Measurements from ENCODE around the gene TRIP12. TPM values are rescaled to one million over a fixed set of nuclear protein-coding genes. Genes with fewer than 3 reads are reported as not detected.

Gene TRIP12
- total and polyA plus RNA-seq, 2 of the 4 experiments (the other 2 are of a cell fraction): 51.6 to 209 TPM

GRCh38 chr2:229900012-229900411, 21.8 kb downstream of the TRIP12 start:
- H3K4me1 ChIP-seq (ENCODE audit: control insufficient read depth, insufficient read depth, low read length): no peaks in the 10 kb centered on the region; the same call in 1 of the 2 replicates
- no peak overlapping the region for H4K8ac ChIP-seq (ENCODE audit: low read depth in 2 of 2, low read length in 2 of 2)
- no peak overlapping the region for H3K27ac ChIP-seq (ENCODE audit: insufficient read depth, low read length)
- WGBS, 2 experiments (ENCODE audit: extremely low coverage in 2 of 2, insufficient read length in 1 of 2): no CpG with 5 or more reads among the region's 3 CpGs
- TF ChIP-seq CHD1 (IDR thresholded peaks at IDR 0.05; ENCODE audit: low read depth, low read length) (no peak), RCOR1 (IDR thresholded peaks at IDR 0.05; ENCODE audit: insufficient replicate concordance, low read length) (no peak), CEBPB (IDR thresholded peaks at IDR 0.05; ENCODE audit: low read depth, low read length) (no peak), POLR2A (IDR thresholded peaks at IDR 0.05; ENCODE audit: low read depth, low read length) (no peak), MAFK (IDR thresholded peaks at IDR 0.05; ENCODE audit: low read depth, low read length) (no peak), FOS (IDR thresholded peaks at IDR 0.05; ENCODE audit: low read depth, low read length) (no peak), SMC3 (IDR thresholded peaks at IDR 0.05; ENCODE audit: low read depth, low read length) (no peak), RFX5 (IDR thresholded peaks at IDR 0.05; ENCODE audit: low read depth, low read length) (no peak), MAZ (IDR thresholded peaks at IDR 0.05; ENCODE audit: borderline replicate concordance, low read depth, low read length) (no peak), MXI1 (IDR thresholded peaks at IDR 0.05; ENCODE audit: borderline replicate concordance, low read depth, low read length) (no peak), RAD21 (IDR thresholded peaks at IDR 0.05; ENCODE audit: low read length) (no peak), NFE2L2 (IDR thresholded peaks at IDR 0.05; ENCODE audit: low read depth, low read length) (no peak), BHLHE40 (IDR thresholded peaks at IDR 0.05; ENCODE audit: low read depth, low read length) (no peak)
- TF ChIP-seq, protein P1, sequence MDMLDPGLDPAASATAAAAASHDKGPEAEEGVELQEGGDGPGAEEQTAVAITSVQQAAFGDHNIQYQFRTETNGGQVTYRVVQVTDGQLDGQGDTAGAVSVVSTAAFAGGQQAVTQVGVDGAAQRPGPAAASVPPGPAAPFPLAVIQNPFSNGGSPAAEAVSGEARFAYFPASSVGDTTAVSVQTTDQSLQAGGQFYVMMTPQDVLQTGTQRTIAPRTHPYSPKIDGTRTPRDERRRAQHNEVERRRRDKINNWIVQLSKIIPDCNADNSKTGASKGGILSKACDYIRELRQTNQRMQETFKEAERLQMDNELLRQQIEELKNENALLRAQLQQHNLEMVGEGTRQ (IDR thresholded peaks at IDR 0.05; ENCODE audit: low read depth, low read length): no peak
- TF ChIP-seq, protein P2, sequence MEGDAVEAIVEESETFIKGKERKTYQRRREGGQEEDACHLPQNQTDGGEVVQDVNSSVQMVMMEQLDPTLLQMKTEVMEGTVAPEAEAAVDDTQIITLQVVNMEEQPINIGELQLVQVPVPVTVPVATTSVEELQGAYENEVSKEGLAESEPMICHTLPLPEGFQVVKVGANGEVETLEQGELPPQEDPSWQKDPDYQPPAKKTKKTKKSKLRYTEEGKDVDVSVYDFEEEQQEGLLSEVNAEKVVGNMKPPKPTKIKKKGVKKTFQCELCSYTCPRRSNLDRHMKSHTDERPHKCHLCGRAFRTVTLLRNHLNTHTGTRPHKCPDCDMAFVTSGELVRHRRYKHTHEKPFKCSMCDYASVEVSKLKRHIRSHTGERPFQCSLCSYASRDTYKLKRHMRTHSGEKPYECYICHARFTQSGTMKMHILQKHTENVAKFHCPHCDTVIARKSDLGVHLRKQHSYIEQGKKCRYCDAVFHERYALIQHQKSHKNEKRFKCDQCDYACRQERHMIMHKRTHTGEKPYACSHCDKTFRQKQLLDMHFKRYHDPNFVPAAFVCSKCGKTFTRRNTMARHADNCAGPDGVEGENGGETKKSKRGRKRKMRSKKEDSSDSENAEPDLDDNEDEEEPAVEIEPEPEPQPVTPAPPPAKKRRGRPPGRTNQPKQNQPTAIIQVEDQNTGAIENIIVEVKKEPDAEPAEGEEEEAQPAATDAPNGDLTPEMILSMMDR (conservative IDR thresholded peaks at IDR 0.05; ENCODE audit: low read depth, low read length): no peak
- TF ChIP-seq, protein P3, sequence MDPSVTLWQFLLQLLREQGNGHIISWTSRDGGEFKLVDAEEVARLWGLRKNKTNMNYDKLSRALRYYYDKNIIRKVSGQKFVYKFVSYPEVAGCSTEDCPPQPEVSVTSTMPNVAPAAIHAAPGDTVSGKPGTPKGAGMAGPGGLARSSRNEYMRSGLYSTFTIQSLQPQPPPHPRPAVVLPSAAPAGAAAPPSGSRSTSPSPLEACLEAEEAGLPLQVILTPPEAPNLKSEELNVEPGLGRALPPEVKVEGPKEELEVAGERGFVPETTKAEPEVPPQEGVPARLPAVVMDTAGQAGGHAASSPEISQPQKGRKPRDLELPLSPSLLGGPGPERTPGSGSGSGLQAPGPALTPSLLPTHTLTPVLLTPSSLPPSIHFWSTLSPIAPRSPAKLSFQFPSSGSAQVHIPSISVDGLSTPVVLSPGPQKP (IDR thresholded peaks at IDR 0.05; ENCODE audit: borderline replicate concordance, low read depth, low read length): no peak
- peaks cover 5% of the 10 kb centered on the region; the same call in 1 of the 2 replicates for H3K9me1 ChIP-seq (ENCODE audit: insufficient read depth, low read length)
- no peak overlapping the region for H3K4me2 ChIP-seq (ENCODE audit: low read depth, low read length)
- ATAC-seq (ENCODE audit: low read depth): no peak
- peaks cover 78% of the 10 kb centered on the region for H4K20me1 ChIP-seq (ENCODE audit: insufficient read depth, low read length)
- BruUV-seq (replicated peaks): no TSS peak
- H2BK5ac ChIP-seq (ENCODE audit: low read depth, low read length, poor library complexity, severe bottlenecking): no peak overlapping the region
- peaks cover 22% of the 10 kb centered on the region for H3K36me3 ChIP-seq (ENCODE audit: control insufficient read depth, insufficient read depth, low read length)
- dilution Hi-C loops (cut with HindIII; ENCODE audit: low sequenced_read_pairs, unreplicated experiment) (no loop called here), intact Hi-C loops (cut with micrococcal nuclease) (no loop called here), in situ Hi-C loops (cut with MboI; ENCODE audit: low sequenced_read_pairs) (no loop called here)
- no peak overlapping the region for H4K5ac ChIP-seq (ENCODE audit: low read depth, low read length)
- no peak overlapping the region for H2BK15ac ChIP-seq (ENCODE audit: low read depth, low read length)
- H2BK120ac ChIP-seq (ENCODE audit: low read depth, low read length): no peak overlapping the region
- no peaks in the 10 kb centered on the region for H3K27me3 ChIP-seq (ENCODE audit: control insufficient read depth, insufficient read depth, low read length)
- H4K91ac ChIP-seq (ENCODE audit: insufficient read depth, low read depth, low read length): no peak overlapping the region
- no peaks in the 10 kb centered on the region for H3K9me3 ChIP-seq (ENCODE audit: control insufficient read depth, insufficient read depth, low read length)
- no peak overlapping the region for H2AFZ ChIP-seq (replicated peaks; ENCODE audit: low read length, poor library complexity)
- H3K14ac ChIP-seq (replicated peaks; ENCODE audit: low read depth, low read length): no peak overlapping the region
- CTCF ChIA-PET: interaction anchor here (0.6 kb wide), 1 partner anchor 158 kb away, joined by 3 read pairs; no protein-coding TSS in a partner anchor
- no peak overlapping the region for H3K56ac ChIP-seq (ENCODE audit: extremely low read depth, insufficient read depth, low read length)
- no peak overlapping the region for H2AK5ac ChIP-seq (ENCODE audit: low read depth, low read length)
- no peak overlapping the region for H2BK20ac ChIP-seq (ENCODE audit: low read depth, low read length)
- H3K23ac ChIP-seq (ENCODE audit: low read depth, low read length): no peak overlapping the region
- no peak overlapping the region for H3K9ac ChIP-seq (ENCODE audit: low read depth, low read length)
- H3K4ac ChIP-seq (ENCODE audit: low read depth, low read length): no peak overlapping the region
- no peak overlapping the region for H2AK9ac ChIP-seq (replicated peaks; ENCODE audit: low read depth, low read length, poor library complexity)
- no peak for DNase-seq
- POLR2A ChIA-PET (ENCODE audit: unreplicated experiment): no interaction called here
- H3K79me1 ChIP-seq (ENCODE audit: low read depth in 1 of 2, low read length in 2 of 2): peaks cover 4 to 64% of the 10 kb centered on the region in 2 experiments
- no peak overlapping the region for H3K18ac ChIP-seq (ENCODE audit: low read depth, low read length)
- H3K4me3 ChIP-seq (ENCODE audit: insufficient read depth, low read depth, low read length): no peak overlapping the region
